NCI-H526 treated with DMSO at 0.1 percent for 48 hours (cell line): ENCODE results near the gene OSM.

Source experiments
- DNase-seq: peaks from one replicate; lab custom pipeline; 2025; lab: John Stamatoyannopoulos, UW

The OSM gene

DNA sequence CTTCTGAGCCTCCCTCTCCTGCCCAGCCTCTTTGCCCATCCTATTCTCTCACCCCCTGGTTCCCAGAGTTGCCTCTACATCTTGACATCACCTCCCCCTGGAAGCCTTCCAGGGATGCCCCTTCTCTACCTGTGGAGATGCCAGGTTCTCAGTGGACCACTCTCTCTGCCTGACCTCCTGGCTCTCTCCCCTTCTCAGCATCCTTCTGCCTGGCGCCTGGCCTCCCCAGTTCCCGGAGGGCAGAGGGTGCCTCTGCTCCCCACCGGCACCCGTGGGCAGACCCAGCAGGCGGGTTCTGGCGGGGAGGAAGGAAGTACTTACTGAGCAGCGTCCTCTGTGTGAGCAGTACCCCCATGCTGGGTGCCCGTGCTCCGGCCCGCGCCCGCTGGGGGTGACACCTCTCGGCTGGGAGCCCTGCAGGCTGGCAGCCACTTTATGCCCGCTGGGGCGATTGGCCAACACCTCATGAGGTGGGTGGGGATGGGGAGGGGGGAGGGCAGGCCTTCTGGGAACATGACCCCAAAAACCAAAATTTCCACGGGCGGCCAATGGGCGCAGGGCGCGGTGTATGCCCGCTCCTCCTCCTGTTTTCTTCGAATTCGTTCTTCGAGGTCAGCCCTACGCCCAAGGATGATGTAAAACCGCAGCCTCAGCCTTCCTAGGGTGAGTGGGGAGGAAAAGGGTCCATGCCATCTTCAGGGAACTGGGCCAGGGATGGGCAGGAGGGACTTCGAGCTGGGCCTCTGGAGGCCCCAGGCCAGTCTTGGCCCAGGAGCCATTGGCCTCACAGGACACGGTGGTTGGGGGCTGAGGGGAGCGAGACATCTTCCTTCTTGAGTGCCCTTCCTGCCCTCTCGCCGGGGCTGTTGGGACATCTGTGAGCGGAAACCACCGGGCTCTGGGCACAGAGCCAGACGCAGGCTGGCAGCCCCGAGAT lies at the start of gene OSM:
TSS of gene OSM (minus strand) at position 407 of the 937 bp plus-strand sequence. CDS start at position 355, 52 bp downstream.
- no peak for DNase-seq

DNA sequence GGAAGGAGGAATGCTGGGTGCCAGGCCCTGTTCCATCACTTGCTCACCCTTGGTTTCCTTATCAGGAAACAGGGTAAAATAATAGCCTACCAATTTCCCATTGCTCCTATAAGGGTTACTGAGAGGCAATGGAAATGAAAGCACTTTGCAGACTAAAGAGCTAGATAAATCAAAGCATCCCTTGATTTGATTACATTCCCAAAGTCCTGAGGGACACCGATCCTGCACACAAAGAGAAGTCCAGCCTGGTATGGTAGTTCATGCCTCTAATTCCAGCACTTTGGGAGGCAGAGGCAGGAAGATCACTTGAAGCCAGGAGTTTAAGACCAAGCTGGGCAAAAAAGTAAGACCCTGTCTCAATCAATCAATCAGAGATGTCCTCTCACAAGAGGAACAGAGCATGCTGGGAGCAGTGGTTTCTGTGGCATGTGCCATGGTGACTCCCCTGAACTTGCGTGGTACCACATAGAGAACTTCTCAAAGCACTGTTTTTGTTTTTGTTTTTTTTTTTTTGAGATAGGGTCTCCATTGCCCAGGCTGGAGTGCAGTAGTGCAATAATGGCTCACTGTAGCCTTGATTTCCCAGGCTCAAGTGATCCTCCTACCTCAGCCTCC lies 49.4 kb upstream of the OSM start:
- no peak for DNase-seq

DNA sequence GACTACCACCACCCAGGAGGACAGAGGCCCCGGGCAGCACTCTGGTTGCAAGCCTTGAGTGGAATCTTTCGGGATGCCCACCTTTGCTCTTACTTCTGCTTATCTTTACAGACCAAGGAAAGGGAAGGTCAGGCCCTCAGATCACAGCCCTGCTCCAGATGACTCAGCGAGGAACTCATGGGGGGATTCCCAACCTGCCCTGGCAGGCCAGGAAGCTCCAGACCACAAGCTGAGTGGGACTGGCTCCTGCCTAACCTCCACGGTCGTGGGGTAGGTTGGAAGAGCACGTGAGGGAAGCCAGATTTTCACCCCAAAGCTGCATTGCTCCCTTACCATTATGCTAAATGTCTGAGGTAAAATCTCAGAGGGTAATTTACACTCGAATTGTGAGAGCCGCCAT lies 48.3 kb upstream of the OSM start:
- DNase-seq, result no peak

DNA sequence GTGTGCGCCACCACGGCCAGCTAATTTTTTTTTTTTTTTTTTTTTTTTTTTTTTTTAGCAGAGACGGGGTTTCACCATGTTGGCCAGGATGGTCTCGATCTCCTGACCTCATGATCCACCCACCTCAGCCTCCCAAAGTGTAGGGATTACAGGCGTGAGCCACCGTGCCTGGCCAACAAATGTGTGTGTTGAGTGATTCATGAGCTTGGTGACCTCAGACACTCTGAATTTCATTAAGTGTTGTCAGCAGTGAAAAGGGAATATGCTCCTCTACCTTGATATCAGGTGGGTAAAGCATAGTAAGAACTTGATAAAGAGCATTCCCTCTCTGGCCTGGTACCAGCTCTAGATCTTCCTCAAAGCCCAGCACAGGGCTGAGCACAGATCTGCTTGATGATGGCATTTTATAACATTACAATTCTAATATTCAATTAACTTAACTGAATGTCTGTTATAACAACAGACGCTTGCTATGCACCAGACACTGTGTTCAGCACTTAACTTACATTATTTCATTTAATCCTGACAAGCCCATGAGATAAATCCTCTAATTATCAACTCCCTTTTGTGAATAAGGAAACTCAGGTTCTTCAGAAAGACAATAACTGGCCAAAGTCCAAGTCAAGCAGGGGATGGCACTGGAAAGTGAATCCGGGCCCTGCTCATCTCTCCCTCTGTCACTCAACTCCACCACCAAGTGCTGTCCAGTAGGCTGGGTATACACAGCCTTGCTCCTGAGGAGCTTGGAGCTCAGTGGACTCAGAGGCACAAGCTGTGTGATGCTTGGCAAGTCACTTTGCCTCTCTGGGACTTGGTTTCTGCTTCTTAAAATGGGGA lies 47.1 kb upstream of the OSM start:
- no peak for DNase-seq

DNA sequence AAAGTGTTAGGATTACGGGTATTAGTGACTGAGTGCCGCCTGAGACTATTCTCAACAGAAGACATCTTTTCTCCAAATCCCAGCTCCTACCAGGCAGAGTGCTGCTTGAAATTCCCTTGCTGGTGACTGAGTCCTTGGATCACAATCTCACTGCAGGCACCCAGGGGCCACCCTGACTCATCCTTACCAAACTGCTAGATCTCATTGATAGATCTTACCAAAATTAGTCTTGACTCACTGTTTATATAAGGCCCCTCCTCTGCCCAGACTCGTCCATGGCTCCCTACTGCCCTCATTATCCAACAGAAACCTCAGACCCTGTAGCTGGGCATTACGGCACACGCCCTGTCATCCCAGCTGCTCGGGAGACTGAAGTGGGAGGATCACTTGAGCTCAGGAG lies 45.4 kb upstream of the OSM start:
- DNase-seq, result no peak

DNA sequence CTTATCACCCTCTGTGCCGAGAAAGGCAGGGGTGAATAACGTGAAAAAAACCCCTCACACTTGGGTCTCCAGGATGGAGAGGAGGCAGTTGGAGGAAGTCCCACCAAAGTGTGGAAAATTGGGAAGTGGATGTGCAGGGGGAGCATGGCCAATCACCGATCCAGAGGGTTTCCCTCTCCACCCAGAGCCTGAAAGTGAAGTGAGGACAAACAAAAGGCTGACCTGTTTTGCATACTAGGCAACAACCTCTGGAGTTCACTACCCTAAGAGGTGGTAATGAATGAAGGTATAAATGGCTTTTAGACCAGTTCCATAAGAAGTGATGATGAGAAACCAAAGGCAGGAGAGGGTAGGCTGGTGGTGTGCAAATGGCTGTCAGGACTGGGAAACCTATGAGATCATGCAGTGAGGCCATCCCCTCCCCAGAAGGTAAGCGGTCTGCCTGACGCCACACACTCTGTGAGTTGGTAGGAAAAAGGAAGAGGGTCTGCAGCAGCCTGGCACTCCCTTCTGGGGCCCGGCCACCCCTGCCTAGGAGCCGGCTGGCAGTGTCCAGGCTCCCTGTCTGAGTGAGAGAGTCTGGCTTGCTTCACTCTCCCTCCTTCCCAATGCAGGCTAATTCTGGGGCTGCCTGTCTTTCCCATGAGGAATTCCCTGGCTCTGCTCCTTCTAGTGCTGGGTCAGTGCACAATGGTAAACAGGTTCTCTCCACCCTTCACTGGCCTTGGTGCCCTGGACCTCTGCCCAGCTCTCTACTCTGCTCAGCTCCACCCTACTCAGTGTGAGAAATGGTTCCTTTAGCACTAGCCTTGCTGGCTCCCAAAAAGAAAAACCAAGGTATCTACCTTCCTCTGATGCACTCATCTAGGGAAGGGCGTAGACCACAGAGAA lies 44.5 kb upstream of the OSM start:
- no peak for DNase-seq

DNA sequence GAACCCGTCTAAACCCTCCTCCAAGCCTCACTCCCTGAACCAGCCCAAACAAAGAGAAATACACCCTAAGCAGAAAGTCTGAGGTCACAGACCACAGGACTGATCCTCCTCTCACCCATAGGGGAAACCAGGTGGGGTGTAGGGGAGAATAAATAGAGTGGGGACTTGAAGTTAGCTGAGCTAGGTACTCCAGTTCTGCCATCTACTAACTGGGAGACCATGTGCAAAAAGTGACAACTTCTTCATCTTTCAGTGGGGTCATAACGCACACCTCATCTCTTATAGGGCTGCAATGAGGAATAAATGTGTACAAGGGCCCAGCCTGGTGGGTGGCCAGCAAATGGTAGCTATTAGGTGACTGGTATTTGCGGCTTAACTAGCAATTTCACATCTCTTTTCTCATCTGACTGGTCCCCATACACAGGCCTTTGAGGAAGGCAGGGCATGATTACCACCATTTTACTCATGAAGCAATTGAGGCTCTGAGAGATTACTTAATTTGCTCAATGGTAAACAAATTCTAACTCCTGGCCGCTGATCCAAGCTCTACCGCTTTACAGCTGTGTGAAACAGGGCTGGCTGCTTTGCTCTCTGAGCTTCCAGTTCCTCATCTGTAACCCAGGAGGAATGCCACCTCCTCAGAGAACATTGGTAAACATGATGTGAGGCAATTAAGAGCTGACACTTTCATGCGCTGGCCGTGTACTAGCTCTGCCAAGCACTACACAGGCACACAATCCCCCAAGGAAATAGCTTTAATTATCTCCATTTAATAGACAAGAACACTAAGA lies 43.5 kb upstream of the OSM start:
- DNase-seq, result no peak

DNA sequence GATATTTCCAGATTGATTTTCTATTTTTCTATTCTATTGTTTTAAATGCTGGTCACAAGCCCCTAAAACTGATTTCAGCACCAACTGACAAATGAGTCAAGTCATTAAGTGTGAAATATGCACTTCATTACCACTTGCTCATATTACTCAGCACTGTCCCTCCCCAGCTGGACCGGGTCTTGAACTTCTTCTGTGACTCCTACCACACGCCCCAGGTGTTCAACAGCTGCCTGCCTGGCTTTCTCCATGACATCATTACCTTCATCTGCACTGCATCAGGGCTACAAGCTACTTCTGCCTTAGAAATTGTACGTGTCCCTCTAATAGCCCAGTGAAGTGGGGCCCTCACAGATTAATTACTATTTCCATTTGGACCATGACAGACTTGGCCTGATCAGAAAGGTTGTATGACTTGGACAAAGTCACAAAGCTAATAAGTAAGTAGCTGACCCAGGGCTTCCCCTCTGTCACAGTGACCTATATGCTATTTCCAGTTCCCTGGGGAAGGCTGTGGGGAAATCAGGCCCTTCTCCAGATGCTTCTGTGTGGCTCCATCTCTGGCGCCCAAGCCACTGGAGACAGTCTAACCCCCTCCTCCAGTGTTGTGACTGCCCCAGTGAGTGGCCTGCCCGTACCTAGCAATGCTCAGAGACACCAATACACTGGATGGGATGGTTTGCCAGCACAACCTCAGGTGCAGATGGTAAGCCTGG lies 42.0 kb upstream of the OSM start:
- no peak for DNase-seq

DNA sequence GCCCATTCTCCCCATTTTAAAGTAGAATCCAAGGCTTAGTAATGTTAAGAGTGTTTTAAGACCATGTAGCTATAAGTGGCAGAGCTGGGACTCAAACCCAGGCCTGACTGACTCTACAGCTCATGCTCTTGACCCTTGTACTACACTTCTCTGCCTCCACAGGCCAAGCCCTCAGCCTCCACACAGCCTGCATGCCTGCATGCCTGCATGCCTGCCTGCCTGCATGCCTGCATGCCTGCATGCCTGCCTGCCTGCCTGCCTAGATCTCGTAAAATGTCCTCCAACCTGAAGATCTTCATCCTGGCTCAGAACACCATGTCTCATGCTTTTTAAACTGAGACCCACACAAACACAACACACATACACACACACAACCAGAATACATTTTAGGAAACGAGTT lies 41.4 kb upstream of the OSM start:
- DNase-seq, result no peak

DNA sequence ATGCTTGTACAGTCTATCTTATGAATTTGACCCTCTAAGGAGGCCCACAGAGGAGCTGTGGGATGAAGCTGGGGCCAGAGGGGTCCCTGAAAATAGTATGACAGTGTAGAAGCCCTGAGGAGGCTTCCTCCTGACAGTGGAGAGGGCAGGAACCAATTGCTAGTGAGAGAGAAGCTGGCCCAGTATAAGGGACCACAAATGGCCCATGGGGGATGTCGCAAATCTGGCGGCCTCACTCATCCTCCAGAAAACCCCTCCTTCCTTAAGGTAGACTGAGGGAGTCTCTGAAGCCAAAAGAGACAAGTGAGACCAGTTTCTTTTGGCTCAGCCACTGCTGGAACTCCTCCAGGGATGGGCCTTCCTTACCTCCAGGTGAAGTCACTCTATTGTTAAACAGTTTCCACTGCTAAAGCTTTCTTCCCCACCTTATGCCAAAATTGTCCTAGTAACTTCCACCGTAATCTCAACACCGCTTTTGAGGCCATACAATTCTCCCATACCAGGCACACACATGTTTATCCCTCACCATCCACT lies 40.5 kb upstream of the OSM start:
- no peak for DNase-seq

DNA sequence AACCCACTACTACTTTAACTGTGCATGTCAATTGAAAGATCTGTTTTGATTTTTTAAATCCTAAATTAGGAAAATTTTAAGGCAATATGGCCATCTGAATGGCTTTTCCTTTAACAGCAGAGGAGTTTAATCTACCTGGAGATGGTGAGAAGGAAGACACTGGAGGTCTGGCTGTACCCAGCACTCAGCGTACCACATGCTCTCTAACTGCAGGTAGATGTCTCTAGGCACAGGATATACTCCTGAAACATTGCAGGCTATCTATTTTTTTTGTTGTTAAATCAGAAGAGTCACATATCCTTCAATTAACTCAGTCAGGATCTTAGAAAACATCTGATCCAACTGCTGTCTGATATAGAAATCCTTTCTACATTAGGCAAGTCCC lies 40.0 kb upstream of the OSM start:
- no peak for DNase-seq

DNA sequence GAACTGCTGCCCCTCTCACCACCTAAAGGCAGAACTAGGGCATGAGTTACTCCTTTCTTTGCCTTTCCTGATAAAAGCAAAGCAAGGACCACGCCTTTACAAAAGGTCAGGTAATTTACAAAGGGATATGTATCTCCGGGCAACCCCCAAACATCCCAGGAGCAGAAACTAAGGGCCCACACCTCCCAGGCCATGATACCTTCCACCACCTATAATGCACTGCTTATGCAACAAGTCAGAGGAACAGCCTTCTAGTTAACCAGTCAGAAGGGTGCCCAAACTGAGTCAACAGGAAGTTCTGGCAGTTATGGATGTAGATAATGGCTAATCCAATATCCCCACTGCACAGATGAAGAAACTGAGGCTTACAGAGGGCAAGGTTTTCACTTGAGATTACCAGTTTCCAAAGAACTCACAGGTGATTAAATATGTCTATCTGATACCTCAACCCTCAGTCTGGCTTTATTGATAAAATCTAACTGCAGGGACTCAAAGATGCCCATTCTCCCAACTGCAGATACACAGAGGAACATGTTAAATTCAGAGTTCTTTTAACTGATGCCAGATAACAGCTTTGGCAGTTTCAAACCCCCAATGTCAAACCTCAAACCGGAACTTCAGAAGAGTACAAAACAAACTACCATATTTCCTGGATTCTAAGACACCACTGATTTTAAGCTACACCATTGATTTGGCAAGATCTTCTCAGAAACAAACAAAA lies 39.4 kb upstream of the OSM start:
- no peak for DNase-seq

DNA sequence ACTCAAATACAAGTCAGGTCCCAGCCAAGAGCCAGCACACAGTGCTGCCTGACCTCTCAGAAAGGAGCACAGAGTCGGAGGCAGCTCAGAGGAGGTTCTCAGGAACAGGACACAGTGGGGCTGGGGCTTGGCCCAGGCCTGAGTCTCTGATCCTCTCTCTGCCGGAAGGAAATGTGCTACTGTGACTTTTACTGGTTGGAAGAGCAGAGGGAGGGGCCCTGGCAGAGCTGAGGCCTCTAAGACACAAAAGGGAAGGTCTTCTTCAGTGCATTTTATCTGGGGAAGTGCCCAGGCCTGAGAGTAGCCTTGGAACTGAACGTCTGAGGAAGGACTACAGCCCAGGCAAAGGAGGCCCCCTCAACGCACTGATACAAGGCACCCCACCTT lies 38.9 kb upstream of the OSM start:
- DNase-seq, result no peak

DNA sequence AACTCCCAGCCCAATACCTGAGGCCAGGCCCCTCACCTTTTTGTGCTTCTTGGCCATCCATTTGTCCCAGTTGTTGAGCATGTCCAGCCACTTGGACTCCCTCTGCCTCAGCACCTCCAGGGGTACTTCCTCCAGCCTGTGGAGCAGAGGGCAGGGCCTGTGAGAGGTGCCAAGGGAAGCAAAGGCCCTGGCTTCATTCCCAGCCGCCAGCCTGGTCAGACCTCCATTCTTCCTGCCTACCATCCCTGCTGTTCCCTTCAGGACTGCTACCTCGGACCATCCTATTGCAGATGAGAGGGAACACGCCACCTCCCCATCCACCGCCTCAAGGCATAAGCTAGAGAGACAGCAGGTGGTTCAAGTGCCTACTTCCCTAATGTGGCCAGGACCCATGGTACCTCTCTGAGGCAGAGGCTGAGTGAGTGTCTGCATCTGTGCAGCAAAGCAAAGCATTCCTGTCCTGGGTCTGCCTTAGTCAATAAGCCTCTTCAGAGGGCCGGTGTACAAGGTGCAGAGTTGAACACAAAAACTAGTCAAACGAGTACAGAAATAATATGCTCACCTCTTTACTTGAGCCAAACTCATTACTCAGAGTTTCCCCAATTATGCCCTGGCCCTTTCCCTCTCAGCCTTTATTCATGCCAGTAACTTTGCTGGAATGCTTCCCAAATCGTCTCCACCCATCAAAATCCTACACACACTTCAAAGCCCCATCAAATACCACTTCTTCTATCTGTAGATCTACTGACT lies 38.0 kb upstream of the OSM start:
- DNase-seq, result no peak

DNA sequence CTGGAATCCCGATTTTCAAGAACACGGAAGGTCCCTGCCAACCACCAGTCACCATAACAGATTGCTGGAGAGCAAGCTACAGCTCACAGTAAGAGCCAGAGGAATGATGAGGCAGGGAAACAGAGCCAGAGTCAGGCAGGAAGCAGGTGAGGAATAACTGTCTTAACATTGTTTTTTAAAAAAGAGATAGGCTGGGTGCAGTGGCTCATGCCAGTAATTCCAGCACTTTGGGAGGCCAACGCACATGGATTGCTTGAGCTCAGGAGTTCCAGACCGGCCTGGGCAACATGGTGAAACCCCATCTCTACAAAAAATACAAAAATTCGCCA lies 36.1 kb upstream of the OSM start:
- no peak for DNase-seq

DNA sequence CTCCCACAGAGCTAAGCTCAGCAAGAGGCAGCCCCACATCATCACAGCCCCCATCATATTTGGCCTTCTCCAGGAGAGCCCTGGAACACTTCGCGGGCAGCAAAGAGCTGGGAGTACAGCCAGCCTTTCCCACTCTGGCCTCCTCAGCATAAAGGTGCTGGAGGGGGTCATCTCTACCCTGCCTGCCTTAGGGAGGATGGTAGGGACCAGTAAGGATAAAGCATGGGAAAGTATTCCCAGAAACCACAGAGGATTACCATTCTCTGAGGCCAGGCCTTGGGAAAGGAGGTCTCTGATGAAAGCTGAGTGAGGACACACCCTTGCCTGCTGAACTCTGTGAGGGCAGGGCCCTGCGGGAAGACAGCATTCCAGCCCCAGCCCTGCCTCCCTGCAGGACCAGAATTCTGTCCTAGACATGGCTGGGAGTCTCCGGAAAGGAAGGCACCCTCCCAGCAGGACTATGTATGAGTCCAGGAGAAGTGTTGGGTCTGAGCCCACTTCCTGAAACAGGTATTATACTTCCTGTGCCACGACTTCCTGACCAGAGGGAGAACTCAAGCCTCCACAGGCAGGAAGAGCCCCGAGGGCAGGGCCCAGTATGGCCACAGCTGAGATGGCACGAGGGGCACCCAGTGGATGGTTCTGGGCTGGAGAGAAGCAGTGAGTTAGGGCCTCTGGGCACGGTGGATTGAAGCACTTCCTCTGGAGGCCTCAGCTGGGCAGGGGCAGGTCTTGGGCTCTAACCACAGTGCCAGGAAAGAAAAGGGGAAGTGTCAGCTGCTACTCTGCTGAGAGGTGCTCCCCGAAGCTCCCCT lies 35.6 kb upstream of the OSM start:
- DNase-seq, result no peak

DNA sequence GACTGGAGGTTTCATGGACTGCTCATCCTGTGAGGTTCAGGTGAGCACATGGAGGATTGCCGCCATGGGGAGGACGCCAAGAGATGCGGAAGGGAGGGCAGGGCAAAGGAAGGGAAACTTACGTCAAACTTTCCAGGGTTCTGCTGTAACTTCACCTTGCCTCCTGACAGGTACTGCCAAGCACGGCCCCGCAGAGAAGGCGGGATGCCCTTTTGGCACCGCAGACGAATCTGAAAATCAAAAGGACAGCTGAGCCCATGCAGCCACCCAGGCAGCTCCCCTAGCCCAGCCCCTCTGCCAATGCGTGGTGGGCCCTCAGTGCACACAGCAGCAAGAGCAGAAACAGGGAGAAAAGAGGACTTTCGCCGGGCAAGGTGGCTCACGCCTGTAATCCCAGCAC lies 32.7 kb upstream of the OSM start:
- no peak for DNase-seq
